Measurements from ENCODE around the gene GAPVD1. TPM values are rescaled to one million over a fixed set of nuclear protein-coding genes. Genes with fewer than 3 reads are reported as not detected.
A peak's percentile ranks its signal among the peaks of the same experiment; 100 is the strongest.

The GAPVD1 gene
- total RNA-seq, 4 donors from 2014 or later = 34.8 to 65.4 (median 44.1) TPM

GRCh38 chr9:125374443-125375309, 113.0 kb downstream of the GAPVD1 start:
- intact Hi-C loops (cut with DNase I) = no loop called here
- 5 to 19% methylated on average over 14 to 16 of the region's 24 CpGs for WGBS, 2 donors

GRCh38 chr9:125375820-125376219, 114.2 kb downstream of the GAPVD1 start:
- H3K4me1 ChIP-seq = peaks cover 0 to 28% (median 16%) of the 10 kb centered on the region in 3 donors
- H3K27me3 ChIP-seq = peaks cover 0 to 12% (median 0%) of the 10 kb centered on the region in 4 donors
- TF ChIP-seq POLR2A (IDR thresholded peaks at IDR 0.05) (no peak), CTCF (IDR thresholded peaks at IDR 0.05) (no peak)
- intact Hi-C loops (cut with DNase I) = no loop called here
- WGBS, 2 donors = 83 to 87% methylated on average over 8 to 9 of the region's 9 CpGs
- DNase-seq = no peak
- no peaks in the 10 kb centered on the region for H3K9me3 ChIP-seq
- no peak overlapping the region for H3K27ac ChIP-seq
- no peaks in the 10 kb centered on the region for H3K36me3 ChIP-seq
- H3K4me3 ChIP-seq = no peak overlapping the region

More at GRCh38 chr9:125374443-125375309, 113.0 kb downstream of the GAPVD1 start:
- Histone ChIP-seq H3K4me3 (peak overlapping the region in 3 of 4 donors; percentile 29 to 46 (median 31)), H3K27ac (no peak overlapping the region), H3K27me3 (peaks cover 0 to 12% (median 0%) of the 10 kb centered on the region in 4 donors), H3K9me3 (no peaks in the 10 kb centered on the region), H3K4me1 (peaks cover 0 to 28% (median 16%) of the 10 kb centered on the region in 3 donors), H3K36me3 (no peaks in the 10 kb centered on the region)
- peak; percentile 41 to 86 (median 68) for TF ChIP-seq CTCF (IDR thresholded peaks at IDR 0.05)
- no peak for TF ChIP-seq POLR2A (IDR thresholded peaks at IDR 0.05)
- no peak for DNase-seq

GRCh38 chr9:125376261-125377226, 114.9 kb downstream of the GAPVD1 start:
- no peak overlapping the region for H3K4me3 ChIP-seq
- TF ChIP-seq POLR2A (IDR thresholded peaks at IDR 0.05) (no peak), CTCF (IDR thresholded peaks at IDR 0.05) (no peak)
- no peak overlapping the region for H3K27ac ChIP-seq
- H3K27me3 ChIP-seq = peaks cover 0 to 12% (median 0%) of the 10 kb centered on the region in 4 donors
- no peak for DNase-seq
- intact Hi-C loops (cut with DNase I) = no loop called here
- H3K36me3 ChIP-seq = no peaks in the 10 kb centered on the region
- H3K4me1 ChIP-seq = peaks cover 0 to 28% (median 16%) of the 10 kb centered on the region in 3 donors
- 69 to 79% methylated on average over 14 to 16 of the region's 24 CpGs for WGBS, 2 donors
- no peaks in the 10 kb centered on the region for H3K9me3 ChIP-seq

GRCh38 chr9:125377584-125378250, 116.1 kb downstream of the GAPVD1 start:
- Histone ChIP-seq H3K9me3 (no peaks in the 10 kb centered on the region), H3K27me3 (peaks cover 0 to 12% (median 0%) of the 10 kb centered on the region in 4 donors), H3K36me3 (no peaks in the 10 kb centered on the region), H3K4me3 (no peak overlapping the region), H3K27ac (no peak overlapping the region), H3K4me1 (peaks cover 0 to 28% (median 16%) of the 10 kb centered on the region in 3 donors)
- WGBS, 2 donors = 78 to 82% methylated on average over 5 to 6 of the region's 8 CpGs
- TF ChIP-seq CTCF (IDR thresholded peaks at IDR 0.05) = no peak
- no peak for TF ChIP-seq POLR2A (IDR thresholded peaks at IDR 0.05)
- intact Hi-C loops (cut with DNase I) = no loop called here
- DNase-seq = no peak

Data from esophagus squamous epithelium (tissue), 5 donors.